Cerebellar nuclear complex (tissue), 1 donor: Measurements from ENCODE around the gene TIAM2.
"Not testable (repeated sequence)": the region's sequence is repeated elsewhere in the genome, so short reads cannot be mapped to it uniquely, and the experiment has no call there.

Source experiments
- DNase-seq, 2 experiments: peaks; one replicate each; lab custom pipeline; 2025; lab: John Stamatoyannopoulos, UW

The TIAM2 gene

DNA sequence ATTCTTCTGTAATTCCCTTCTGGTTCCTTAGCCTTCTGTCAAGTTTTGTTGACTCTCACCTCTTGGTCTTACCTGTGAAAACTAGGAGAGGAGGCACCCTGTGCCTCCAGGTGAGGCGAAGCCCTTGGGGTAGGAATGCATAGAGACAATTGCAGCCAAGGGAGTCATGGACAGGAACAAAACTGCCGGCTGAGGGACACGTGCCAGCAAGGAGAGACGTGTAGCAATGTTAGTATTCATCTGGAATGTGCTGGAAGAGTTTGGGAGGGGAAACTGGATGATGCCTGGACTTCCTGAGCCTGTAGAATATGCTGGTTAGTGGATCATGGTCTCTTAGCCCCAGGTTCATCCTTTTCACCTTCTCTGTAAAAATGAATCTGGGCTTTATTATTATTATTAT lies 3.9 kb upstream of the TIAM2 start:
- DNase-seq: no peak

DNA sequence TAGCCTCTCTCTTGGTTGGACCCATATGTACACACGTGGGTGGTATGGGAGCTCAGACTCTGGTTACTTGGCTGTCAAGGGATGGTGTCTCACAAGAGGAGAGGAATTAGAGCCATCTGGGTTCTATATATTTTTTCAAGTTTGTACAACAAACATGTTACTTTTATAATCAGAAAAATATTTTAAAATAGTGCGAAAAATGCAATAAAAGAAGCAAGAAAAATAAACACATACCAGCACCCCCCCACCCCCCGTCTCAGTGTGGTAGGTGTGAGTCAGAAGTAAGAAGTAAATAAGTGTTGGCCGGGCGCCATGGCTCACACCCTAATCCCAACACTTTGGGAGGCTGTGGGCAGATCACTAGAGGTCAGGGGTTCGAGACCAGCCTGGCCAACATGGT lies 2.1 kb upstream of the TIAM2 start:
- DNase-seq: no peak

DNA sequence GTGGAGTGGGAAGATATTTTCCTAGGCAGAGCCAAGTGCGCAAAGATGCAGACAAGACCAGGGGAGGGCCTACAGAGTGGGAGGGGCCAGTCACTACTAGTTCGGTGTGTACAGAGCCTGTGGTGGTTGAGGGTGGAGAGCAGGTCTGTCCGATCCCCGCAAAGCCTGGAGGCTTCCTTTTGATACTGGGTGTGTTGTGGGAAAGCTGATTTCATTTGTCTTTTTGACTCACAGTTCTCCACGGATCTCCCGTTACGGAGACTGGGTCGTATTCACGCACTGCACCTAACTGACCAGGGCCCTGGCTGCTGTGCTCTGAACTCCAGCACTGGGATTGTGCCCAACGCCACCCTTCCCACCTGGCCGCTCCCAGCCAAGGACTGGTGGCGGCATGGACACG lies 1.4 kb upstream of the TIAM2 start:
- DNase-seq: no peak

DNA sequence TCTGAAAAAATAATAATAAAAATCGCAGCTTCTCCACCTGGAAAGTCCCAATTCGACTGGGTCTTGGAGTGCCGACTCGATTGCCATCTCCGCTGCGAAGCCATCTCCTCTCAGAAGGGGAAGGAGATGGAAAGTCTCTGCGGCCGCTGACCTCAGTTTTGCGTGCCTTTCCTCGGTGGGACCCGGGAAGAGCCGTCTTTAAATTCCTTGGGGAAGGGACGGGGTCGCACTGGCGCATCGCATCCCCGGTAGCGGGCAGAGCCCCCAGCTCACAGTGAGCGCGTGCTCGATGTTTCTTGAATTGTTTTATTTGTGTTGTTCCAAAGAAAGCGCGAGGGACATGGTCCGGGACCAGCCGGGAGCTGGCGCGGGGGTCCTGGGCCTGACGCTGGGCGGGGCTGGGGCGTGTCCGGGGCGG lies 270 bp upstream of the TIAM2 start:
- no peak for DNase-seq

DNA sequence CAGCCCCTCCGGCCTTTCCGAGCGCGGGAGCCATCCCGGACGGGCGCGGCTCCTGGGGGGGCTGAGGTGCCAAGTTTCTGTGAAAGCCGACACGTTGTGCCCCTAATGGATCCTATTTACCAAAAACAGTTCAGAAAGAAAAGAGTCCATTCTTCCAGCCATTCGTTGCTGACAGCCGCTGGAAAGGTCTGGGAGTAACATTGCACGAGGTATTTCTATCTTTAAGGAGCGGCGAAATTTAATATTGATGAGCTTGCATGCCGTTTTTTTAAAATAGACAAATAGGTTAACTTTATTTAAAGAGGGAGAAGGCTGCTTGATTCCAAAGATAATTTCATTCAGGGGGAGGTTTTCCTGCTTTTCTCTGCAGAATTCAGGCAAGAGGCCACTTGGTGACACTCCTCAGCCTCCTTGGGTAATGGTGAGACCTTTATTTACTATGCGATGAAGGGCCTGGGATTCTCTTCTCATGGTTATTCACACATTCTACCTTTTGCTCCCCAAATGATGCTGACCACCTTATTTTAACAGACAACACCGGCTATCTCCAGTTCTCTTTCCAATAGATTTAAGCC lies 988 bp downstream of the TIAM2 start:
- DNase-seq: no peak

DNA sequence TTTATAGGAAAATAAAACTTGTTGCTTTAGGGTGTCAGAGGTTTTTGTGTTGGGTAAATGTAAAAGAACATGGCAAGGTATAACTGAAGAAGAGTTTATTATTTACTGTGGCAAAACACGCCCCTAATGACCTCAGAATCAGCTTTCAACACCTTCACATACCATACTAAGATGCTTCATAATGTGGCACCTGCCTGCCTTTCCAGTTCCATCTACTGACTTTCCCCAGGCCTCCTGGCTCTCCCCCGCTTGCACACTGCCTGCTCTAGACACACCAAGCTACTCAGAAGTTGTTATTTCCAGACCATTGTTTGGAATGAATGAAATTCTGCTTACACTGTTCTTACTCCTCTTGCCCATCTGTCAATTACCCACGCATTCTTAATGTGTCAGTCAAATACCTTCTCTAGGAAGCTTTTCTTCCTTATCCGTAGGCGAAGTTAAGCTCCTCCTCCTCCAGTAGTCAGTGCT lies 1.8 kb downstream of the TIAM2 start:
- DNase-seq: no peak

DNA sequence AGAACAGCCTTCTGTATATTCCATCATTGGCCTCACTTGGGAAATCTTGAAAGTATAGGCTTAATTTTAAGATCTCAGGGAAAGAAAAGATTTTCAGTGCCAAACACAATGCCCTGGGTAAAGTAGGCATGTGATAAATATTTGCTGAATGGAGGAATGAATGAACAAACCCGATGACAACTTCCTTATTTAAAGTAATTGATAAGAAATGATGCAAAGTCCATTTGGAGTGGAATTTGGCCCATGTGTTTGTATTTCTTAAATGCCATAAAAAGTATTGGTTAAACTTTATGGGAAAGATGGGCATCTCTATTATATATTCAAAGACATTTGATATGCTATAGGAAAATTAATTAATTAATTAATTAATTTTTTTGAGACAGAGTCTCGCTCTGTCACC lies 3.7 kb downstream of the TIAM2 start:
- no peak for DNase-seq

DNA sequence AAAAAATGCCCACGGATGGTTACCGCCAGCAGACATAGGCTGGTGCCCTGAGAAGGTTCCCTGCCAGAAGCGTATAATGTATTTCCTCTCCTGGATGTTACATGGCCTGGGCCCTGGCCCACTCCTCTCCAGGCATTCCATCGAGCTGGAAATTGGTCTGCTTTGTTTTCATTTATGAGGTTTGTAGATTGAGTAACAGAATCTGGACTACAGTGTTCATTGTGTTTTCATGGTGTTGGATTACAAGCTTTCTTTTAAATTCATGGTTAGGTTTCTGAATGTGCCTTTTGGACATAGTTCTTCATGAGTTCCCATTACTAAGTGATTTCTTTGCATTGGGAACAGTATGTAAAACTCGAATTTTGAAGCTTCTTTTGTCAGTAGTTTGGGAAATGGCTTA lies 6.4 kb downstream of the TIAM2 start:
- no peak for DNase-seq

DNA sequence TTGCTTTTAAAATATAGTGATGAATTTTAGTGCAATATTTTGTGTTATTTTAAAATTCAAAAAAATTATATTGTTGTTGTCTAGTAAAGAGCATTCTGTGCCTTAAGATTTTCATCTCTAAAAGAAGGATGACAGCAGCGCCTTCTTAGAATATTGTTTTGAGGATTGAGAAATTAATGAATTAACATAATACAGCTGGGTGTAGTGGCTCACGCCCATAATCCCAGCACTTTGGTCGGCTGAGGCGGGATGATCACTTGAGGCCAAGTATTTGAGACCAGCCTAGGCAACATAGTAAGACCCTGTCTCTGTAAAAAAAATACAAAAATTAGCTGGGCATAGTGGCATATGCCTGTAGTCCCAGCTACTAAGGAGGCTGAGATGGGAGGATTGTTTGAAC lies 6.8 kb downstream of the TIAM2 start:
- DNase-seq: no peak

DNA sequence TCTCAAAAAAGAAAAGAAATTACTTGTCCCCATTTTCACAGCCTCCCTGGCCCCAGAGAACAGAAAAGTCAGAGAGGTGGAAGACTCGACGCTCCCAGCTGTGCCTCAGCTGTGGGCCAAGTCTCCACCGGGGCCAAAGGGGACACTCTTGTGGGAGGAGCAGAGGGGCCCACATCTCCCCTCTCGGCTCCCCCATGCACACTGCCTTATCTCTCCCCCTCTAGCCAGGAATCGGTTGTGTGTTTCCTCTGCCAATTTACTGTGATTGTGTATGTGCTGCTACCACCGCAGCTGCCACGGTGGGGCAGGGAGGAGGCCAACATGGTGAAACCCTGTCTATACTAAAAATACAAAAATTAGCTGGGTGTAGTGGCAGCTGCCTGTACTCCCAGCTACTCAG lies 8.4 kb downstream of the TIAM2 start:
- DNase-seq: no peak

DNA sequence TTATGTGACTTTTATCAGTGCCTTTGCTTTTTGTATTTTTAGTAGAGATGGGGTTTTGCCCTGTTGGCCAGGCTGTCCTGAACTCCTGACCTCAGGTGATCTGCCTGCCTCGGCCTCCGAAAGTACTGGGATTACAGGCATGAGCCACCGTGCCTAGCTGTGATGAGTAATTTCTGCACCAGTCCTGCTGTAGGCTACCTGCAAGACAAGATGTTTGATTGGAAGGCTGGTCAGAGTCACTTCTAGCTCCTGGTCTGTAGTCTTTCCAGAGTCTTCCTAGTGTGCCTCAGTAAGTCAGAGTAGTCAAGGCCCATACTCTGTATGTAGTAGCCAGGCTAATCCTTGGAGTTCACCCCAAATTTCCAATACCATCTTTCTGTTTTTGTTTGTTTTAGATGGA lies 8.9 kb downstream of the TIAM2 start:
- no peak for DNase-seq

DNA sequence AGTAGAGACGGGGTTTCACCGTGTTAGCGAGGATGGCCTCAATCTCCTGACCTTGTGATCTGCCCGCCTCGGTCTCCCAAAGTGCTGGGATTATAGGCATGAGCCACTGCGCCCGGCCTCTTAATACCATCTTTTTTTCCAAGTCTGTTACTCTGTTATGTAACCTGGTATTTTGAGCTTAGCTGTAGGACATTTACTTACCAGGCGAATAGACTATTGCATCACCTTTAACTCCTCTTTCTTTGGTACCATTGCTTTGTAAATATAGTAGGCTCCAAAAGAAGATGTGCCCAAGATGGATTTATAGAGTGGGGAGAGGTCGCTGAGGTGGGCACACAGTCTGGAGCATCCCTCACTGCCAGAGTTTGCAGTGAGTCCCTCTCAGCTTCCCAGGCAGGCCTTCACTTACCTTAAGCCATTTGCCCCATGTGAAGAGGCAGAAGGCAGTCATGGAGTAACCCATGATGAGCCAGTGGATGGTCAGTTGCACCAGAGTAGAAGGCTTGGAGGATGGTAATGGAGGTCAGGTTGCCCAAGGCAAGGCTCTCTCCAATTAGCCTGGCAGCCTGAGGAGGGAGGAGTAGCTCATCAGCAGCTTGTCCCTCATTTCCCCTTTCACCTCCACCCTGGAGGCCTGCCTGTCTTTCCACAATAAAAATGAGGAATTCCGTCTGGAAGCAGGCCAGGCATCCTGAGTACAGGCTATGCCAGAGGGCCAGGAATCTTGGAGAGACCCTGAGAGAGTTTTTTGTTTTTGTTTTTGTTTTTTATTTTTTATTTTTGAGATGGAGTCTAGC lies 9.7 kb downstream of the TIAM2 start:
- DNase-seq: no peak

DNA sequence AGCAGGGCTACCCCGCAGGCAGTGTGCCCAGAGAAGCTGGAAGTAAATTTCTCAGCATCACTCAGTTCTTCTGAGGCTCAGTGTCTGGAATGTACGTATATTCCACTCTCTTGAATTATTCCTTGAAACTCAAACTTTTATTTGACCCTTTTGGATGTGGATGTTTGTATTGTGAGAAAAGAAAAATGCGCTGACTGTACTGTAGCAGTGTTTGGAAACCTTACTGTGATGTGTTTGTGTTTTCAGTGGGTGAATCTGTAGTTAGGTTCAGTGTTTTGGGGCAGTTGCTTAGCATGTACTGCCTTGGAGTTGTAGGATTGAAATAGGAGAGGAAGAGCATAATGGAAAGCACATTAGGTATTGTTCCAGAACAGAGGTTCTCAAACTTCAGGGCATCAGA lies 13.5 kb downstream of the TIAM2 start:
- no peak for DNase-seq

DNA sequence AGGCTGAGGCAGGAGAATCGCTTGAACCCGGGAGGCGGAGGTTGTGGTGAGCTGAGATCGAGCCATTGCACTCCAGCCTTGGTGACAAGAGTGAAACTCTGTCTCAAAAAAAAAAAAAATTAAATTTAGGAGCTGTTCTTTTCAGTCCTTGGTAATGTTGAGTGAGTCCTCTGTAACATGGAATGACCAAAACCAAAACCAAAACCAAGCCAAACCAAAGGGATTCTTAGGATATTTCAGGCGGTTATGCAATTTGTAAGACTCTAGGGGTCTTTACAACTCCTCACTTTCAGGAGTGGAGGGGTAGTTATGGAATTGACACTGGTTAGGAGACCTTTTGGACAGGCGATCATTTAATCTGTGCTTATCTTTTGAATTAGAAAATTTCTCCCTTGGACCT lies 15.8 kb downstream of the TIAM2 start:
- no peak for DNase-seq

DNA sequence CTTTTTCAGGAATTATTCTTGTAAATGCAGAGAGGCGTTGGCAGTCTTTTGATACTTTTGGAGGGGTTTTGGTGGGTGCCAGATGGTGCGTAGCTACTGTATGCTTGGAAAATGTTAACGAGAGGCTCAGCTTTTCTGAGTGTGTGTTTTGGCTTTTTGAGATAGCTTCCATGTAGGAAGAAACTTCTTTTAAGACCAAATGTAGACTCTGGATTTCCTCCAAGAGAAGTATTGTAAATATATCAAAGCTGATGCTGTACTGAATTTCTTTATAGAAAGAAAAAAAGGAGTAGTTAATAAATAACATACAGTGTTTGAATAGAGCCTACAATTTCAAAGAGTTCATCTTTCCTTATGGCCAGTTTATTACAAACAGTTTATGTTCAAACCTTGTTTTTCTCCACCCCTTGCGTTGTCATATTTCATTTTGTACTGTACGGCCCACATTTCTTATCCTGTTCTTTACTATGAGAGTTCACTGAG lies 16.7 kb downstream of the TIAM2 start:
- no peak for DNase-seq

DNA sequence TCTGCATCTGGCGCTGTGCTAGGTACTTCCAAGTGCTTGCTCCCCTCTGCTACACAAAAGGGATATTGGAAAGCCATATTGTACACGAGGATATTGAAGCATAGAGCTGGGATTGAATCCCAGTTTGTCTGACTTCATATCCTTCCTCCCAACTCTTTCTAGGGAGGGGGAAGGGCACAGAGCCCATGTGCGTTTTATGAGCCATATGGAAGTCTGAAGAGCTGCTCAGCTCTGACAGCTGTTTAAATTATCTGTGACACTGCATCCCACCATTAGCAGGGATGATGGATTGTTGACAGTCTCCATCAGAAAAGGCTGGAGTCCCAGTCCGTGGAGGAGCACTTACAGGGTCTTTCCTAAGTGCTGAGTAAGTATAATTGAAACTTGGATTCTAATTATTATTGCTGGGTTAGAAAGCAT lies 18.4 kb downstream of the TIAM2 start:
- DNase-seq: no peak

DNA sequence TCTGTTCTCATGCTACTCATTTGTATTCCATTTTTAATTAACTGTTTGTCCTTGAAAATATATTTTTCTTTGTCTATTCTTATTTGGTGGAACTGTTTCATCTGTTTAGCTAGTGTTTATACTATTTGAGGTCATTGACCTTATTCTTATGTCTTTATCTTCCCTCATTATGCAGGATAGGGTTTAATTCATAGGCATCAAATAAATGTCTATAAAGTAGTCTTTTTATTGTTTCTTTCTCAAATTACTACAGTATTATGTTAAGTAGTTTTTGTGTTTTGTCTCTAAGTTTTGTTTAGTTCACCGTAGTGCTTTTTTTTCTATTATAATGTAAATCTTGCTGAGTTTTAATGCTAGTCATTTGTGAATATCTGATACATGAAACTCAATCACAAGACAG lies 19.0 kb downstream of the TIAM2 start:
- no peak for DNase-seq

DNA sequence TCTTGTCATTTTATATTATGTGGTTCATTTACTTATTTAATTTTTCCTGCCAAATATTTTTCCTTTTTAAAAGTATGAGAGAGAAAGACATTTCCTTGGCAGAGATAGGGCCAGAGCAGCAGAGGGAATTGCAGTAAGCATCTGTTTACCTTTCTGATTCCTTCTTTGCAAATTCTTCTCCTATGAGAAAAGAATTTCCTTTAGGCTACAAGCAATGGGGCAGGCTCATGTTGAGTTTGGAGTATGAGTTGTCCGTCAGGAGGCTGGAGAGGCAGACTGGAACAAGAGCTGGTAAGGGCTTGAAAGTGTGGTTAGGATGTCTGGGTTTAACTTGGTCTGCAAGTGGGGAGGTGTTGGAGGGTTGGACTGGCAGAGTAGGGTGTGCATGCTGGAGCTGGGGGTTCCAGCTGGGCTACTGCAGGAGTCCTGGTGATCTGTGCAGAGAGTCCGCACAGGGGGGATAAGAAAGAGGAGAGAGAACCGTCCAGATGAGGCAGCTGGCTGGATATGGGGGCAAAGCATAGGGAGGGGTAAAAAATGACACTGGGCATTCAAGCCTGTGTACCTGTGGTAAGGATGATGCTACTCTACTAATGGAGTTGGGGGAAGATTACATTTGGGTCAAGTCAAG lies 19.7 kb downstream of the TIAM2 start:
- no peak for DNase-seq

DNA sequence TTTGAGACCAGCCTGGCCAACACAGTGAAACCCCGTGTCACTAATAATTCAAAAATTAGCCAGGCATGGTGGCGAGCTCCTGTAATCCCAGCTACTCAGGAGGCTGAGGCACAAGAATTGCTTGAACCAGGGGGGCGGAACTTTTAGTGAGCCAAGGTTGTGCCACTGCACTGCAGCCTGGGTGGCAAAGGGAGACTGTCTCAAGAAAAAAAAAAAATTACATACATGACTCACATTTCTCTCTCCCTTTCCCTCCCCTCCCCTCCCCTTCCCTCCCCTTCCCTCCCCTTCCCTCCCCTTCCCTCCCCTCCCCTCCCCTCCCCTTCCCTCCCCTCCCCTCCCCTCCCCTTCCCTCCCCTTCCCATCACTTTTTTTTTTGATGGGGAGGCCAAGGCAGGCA lies 23.3 kb downstream of the TIAM2 start:
- not testable (repeated sequence) for DNase-seq

DNA sequence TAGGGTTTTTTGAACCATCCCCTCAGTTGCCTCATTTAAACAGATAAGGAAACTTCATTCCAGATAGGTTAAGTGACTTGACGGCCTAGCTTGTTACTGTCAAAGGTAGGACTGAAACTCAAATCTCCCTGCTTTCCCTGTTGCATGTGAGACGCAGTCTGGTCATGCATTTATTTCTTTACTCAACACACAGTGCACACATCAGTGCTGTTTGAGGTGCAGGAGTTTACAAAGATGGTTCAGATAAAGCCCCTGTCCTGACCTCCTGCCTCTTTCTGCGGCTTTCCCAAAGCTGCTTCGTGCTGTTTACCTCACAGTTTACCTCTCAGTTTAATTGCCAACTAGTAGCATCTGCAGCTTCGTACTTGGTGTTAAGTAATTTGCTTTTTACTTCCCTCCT lies 26.6 kb downstream of the TIAM2 start:
- DNase-seq: no peak

DNA sequence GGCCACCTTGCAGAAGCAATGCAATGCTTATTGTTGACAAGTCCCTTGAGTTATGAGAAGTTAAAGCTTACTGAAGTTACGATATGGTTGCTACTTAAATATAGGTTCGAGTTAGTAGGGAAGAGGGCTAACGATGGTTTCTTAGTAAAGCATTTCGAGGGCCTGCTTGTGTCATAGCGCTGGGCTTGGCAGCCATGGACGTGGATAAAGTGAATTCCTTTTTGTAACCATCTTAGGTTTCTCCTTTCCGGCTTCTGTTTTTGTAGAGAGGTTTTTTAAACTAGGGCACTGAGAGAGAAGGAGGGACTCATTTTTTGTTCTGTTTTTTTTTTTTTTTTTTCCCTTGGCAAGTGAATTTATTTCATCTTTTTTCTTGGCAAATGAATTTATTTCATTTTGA lies 27.6 kb downstream of the TIAM2 start:
- no peak for DNase-seq

DNA sequence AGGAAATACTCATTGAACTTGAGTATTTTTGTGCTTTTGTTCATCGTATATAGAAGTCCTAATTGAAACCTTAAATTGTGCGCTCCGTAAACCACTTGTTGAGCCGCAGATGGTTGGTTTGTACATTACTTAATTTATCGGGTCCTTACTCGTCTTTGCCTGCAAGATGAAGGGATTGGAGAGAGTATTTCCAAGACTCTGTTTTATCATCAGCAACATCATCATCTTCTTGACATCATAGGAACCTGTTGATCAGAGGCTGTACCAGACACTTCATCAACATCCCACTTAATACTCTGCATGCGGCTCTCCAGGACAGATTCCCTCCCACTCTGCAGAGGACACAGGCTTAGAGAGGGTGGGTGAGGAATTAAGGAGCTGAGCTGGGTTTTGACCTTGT lies 28.6 kb downstream of the TIAM2 start:
- no peak for DNase-seq

DNA sequence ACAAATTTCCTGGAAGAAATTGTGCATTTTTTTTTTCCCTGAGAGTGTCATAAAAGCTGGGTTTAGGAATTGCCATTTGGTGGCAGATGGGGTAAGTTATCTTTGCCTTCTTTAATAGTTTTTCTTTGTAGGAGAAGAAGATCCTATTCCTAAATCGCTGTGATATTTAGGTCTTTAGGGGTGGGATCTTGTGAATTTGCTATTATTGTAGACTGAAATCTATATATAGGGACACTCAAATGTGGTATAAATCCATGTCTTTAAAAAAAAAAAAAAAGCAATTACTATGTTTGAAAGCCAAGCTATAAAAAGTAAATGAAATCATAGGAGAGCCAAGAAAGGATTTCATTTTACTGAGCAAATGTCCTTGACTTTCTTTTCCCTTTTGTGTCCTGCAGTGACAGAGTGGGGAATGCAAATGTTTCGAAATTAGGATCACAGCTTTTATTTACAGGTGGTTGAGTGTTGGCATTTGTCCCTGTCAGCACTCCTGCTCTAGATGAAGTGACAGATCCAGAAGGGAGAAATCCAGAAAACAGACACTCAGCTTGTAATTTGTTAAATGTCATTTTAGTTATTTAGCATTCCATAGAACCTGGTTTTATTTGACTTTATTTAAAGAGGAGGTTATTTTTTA lies 29.4 kb downstream of the TIAM2 start:
- DNase-seq: no peak
